ENCODE results near the gene SGSM2.

SGSM2 gene

DNA sequence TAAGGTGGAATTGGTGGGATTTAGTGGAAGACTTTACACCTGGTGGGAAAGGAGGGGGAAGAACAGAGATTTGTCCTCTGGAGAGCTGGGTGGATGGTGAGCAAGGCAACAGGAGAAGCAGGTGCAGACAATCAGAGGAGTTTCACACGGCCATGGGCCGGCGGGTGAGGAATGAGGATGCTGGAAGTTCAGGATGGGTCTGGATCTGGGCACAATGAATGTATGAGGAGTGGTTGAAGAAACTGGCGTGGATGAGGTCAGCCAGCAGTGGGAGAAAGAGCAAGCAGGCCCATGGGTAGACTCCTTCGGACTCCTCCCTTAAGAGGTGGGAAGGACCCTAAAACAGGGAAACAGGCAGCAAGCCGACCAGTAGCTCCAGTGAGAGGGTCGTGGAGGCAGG is 73.7 kb downstream of the SGSM2 start:
- no peak for DNase-seq (ENCODE audit: extremely low read depth, low read depth)
- no peak overlapping the region for H3K4me3 ChIP-seq (replicated peaks; ENCODE audit: low read depth, low read length)
- TF ChIP-seq, protein P1, sequence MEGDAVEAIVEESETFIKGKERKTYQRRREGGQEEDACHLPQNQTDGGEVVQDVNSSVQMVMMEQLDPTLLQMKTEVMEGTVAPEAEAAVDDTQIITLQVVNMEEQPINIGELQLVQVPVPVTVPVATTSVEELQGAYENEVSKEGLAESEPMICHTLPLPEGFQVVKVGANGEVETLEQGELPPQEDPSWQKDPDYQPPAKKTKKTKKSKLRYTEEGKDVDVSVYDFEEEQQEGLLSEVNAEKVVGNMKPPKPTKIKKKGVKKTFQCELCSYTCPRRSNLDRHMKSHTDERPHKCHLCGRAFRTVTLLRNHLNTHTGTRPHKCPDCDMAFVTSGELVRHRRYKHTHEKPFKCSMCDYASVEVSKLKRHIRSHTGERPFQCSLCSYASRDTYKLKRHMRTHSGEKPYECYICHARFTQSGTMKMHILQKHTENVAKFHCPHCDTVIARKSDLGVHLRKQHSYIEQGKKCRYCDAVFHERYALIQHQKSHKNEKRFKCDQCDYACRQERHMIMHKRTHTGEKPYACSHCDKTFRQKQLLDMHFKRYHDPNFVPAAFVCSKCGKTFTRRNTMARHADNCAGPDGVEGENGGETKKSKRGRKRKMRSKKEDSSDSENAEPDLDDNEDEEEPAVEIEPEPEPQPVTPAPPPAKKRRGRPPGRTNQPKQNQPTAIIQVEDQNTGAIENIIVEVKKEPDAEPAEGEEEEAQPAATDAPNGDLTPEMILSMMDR (IDR thresholded peaks at IDR 0.05; ENCODE audit: low read depth, low read length, missing control alignments), result no peak

DNA sequence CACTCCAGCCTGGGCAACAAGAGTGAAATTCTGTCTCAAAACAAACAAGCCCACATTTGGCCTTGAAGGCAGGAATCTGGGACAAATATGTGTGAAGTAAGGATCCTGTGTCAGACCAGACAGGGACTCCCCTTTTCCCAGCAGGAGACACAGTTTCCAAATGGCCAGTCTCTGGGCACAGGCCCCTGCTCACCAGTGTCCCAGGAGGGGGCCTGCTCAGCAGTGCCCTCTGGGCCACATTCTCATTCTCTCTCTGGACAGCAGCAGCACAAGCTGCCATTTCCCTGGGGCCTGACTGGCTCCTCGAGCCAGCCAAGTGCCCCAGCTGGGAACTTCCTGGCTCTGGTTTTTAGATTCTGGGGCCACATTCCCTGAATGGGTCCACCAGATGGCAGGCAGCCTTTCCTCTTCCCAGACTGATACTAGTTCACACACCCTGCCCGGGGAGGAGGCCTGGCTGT is 75.3 kb downstream of the SGSM2 start:
- TF ChIP-seq, protein P1 (IDR thresholded peaks at IDR 0.05; ENCODE audit: low read depth, low read length, missing control alignments), result no peak
- H3K4me3 ChIP-seq (replicated peaks; ENCODE audit: low read depth, low read length), result no peak overlapping the region
- no peak for DNase-seq (ENCODE audit: extremely low read depth, low read depth)

DNA sequence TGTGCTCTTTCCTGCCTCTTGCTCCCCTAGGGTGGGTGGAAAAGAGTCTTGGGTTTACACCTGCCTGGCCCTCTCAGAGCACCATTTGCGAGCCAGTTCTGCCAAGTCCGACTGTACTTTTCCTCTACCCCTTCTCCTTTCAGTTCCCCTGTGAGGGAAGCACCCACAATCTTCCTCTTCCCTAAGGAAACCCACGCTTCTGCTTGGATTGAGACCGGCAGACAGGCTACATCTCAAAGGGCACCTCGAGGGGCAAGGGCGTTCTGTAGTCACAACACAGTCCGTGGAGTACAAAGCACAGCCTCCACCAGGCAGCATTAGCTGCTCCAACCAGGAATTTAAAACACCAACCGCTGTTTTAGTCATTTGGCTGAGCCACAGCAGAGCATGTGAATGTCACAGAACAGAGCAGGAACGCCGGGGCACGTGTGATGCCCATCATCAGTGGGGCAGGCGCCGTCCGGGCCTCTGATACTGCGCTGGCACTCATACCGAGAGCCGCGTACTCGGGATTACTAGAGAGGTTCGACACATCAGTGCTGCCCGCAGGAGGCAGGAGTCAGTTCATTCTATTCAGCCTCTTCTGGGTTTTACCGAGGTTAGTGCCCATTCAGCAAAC is 77.3 kb downstream of the SGSM2 start:
- TF ChIP-seq, protein P1 (IDR thresholded peaks at IDR 0.05; ENCODE audit: low read depth, low read length, missing control alignments), result no peak
- no peak overlapping the region for H3K4me3 ChIP-seq (replicated peaks; ENCODE audit: low read depth, low read length)
- DNase-seq (ENCODE audit: extremely low read depth, low read depth), result no peak

DNA sequence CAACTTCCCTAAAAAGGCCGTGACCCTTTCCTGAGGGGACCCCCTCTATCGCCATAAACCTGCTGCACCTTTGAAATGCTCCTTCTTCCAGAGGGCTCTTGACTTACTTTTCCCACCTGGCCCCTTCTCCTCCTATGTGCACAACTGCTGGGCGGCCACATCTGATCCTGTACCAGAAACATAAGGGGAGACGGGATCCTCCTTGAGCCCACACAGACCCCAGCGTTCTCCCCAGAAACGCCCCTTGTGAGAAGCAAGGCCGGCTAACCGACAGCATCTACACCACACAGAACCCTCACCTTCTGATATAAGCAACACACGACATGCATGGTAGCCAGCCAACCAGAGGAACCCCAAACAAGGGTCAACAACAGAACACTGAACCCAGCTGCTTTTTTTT is 77.8 kb downstream of the SGSM2 start:
- no peak overlapping the region for H3K4me3 ChIP-seq (replicated peaks; ENCODE audit: low read depth, low read length)
- DNase-seq (ENCODE audit: extremely low read depth, low read depth), result no peak
- TF ChIP-seq, protein P1 (IDR thresholded peaks at IDR 0.05; ENCODE audit: low read depth, low read length, missing control alignments), result no peak

DNA sequence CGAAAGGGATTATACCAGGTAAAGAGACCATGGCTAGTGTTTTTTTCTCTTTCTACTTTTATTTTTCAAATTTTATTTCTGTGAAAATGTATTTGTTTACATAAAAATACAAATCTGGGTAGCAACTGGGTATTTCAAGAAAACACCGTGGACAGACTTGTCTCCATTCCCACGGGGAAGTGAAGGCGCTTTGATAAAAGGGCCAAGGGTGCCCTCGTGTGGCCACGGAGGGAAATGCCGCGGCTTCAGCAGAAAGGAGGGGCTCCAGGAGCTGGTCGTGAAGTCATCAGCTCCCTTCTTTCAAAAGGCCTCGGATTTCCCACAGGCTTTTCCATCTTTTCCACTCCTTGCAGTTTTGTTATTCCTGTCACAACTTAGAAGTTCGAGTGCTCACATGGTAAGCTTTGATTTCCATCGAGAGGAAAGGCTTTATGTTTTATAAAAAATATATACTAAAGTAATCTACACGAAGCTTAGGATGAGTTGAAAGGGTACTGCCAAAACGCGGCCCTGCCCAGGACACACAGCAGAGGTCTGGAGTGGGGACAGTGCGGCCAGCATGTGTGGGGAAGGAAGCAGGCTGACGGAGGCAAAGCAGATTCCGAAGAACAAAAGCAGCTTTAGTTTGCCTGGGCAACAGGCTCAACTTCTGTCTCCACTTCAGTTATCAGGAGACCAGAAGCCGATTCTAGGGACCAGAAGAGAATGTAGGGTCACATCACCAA is 78.9 kb downstream of the SGSM2 start:
- no peak overlapping the region for H3K4me3 ChIP-seq (replicated peaks; ENCODE audit: low read depth, low read length)
- DNase-seq (ENCODE audit: extremely low read depth, low read depth), result no peak
- TF ChIP-seq, protein P1 (IDR thresholded peaks at IDR 0.05; ENCODE audit: low read depth, low read length, missing control alignments), result peak; percentile 96

DNA sequence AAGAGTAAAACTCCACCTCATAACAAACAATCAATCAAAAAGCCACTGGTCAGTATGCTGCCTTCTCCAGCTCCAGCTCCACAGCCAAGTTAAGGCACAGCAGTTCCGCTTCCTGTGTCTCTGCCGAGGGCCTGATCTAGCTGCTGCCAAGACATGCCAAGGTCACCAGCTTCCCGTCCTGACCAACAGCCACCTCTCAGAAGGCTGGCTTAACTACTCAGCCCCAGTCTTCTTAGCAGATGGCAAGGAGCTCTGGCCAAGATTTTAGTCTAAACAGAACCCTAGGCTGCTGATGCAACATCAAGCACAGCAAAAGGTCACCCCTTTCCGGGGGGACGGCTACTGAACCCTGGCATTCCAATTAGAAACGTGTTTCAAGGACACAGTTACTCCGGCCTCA is 81.3 kb downstream of the SGSM2 start:
- no peak for DNase-seq (ENCODE audit: extremely low read depth, low read depth)
- H3K4me3 ChIP-seq (replicated peaks; ENCODE audit: low read depth, low read length), result no peak overlapping the region
- TF ChIP-seq, protein P1 (IDR thresholded peaks at IDR 0.05; ENCODE audit: low read depth, low read length, missing control alignments), result no peak
